ENCODE measurements around the gene DCAF6.

GRCh38 chr1:167957710-167958109 is 21.2 kb downstream of the DCAF6 start:
- TF ChIP-seq CTCF (IDR thresholded peaks at IDR 0.05; ENCODE audit: insufficient read depth, low read length, poor library complexity, severe bottlenecking) = no peak
- no peak for TF ChIP-seq EZH2phosphoT487 (conservative IDR thresholded peaks at IDR 0.05; ENCODE audit: low read length)

Measured in SU-DHL-6 (cell line).